ENCODE results near the gene GDPD4.

Gene GDPD4, protein sequence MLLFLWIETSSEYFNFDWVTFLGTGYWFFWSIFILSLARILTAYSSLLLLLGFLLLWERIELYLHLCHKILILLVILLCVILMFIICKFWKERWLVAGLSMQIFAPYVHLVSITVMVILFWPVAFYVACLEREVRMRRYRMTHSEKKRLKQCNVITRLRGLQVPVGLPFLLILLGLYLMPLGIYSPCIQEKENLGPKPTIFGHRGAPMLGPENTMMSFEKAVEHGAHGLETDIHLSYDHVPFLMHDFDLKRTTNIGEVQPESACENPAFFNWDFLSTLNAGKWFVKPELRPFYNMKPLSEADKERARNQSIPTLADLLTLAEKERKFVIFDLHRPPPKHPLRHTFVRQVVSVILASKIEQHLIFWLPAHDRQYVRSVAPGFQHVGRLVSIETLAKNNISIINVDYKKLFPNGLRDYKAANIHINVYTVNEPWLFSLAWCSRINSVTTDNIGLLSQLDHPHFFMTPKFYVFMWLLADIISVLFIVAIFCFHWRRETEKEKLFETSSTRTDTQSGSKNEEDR

DNA sequence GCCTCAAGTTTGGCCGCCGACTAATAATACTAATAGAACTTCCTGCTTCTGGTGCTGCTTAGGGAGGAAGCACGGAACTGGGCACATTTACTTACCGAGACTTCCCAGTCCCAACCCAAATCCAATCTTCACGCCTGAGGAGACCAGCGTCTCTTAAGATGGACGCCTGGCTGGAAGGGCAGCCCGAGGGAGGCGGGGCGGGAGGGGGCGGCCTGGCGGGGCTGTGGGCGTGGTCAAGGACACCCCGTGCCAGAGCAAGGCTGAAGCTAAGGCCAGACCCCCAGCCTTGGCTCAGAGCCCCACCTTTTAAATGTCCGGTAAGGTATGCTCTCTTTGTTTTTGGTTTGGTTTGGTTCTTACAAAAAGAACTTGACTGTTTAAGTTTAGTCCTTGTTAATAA is at the start of gene GDPD4:
TSS of gene GDPD4 (minus strand) at position 177 of the 400 bp plus-strand sequence. CDS start 16,549 bp downstream, outside the sequence.
- H3K4me3 ChIP-seq (ENCODE audit: control insufficient read depth, low read depth, low read length), result no peak within 1 kb of the TSS
- TF ChIP-seq, protein P1, sequence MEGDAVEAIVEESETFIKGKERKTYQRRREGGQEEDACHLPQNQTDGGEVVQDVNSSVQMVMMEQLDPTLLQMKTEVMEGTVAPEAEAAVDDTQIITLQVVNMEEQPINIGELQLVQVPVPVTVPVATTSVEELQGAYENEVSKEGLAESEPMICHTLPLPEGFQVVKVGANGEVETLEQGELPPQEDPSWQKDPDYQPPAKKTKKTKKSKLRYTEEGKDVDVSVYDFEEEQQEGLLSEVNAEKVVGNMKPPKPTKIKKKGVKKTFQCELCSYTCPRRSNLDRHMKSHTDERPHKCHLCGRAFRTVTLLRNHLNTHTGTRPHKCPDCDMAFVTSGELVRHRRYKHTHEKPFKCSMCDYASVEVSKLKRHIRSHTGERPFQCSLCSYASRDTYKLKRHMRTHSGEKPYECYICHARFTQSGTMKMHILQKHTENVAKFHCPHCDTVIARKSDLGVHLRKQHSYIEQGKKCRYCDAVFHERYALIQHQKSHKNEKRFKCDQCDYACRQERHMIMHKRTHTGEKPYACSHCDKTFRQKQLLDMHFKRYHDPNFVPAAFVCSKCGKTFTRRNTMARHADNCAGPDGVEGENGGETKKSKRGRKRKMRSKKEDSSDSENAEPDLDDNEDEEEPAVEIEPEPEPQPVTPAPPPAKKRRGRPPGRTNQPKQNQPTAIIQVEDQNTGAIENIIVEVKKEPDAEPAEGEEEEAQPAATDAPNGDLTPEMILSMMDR (conservative IDR thresholded peaks at IDR 0.05; ENCODE audit: control insufficient read depth, insufficient read depth, low read depth, low read length), result no peak
- no peak for DNase-seq (ENCODE audit: low read depth)

DNA sequence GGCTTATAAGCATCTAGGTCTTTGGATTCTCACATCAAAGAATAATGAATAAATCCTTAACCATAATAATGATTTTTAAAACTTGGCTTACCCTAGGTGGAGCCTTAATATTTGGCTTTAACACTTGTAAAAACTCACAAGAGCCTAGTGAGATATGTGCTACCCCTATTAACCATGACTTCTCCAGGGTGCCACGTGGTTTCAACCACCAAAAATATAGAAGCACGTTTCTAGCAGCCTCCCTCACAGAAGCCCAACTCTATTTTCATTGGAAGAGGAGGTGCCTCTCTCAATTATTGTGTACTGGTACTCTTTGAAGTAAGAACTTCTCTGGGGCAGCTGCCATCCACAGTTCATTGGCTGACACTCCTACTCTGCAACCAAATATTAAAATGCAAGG is 46.5 kb upstream of the GDPD4 start:
- TF ChIP-seq, protein P1 (conservative IDR thresholded peaks at IDR 0.05; ENCODE audit: control insufficient read depth, insufficient read depth, low read depth, low read length), result no peak
- DNase-seq (ENCODE audit: low read depth), result no peak
- H3K4me3 ChIP-seq (ENCODE audit: control insufficient read depth, low read depth, low read length), result no peak overlapping the region

DNA sequence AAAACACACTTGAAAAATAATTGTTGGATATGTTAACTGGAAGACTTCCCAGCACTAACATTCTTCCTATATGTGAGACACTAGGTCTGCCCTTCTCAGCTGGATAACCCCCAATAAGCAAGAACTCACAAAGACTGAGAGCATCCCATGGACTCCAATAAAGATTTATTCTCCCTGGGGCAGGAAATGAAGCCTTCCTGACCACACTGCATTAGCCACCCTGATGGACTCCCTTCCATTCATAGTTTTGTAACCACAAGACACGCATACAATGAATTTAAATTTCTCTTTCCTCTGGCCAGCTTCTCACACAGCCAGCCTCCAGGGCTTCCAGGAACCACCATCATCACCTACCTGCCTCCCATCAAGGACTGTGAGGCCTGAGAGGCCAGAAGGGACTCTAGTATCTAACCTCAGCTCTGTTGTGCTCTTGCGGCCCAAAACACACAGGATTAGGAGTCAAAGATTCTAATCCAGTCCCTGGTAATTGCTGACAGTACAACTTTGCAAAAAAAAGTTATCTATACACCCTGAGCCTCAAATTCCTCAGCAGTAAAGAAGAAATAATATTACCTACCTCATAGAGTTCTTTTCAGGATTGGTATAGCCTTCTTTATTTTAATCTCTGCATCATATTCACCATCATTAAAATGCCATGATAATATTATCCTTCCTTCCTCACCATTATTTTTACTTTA is 45.6 kb upstream of the GDPD4 start:
- TF ChIP-seq, protein P1 (conservative IDR thresholded peaks at IDR 0.05; ENCODE audit: control insufficient read depth, insufficient read depth, low read depth, low read length), result no peak
- peak; percentile 46 for DNase-seq (ENCODE audit: low read depth)

DNA sequence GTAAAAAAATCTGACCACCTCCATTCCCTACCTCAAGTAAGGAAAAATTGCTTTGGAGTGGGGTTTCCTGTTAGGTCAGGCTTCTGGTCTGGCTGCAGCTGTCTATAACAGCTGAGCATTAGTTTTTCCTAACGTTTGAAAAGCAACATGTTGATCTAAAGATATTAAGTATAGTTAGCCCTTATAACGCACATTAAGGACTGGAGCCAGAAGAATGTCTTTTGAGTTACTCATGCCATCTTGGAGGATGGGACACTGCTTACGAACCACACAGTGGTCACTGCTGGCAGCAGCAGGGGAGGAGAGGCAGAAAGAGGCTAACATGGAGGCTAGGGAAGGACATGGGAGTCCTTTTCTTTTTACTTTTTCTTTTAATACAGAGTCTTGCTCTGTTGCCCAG is 44.1 kb upstream of the GDPD4 start:
- H3K4me3 ChIP-seq (ENCODE audit: control insufficient read depth, low read depth, low read length), result no peak overlapping the region
- peak; percentile 60 for DNase-seq (ENCODE audit: low read depth)
- TF ChIP-seq, protein P1 (conservative IDR thresholded peaks at IDR 0.05; ENCODE audit: control insufficient read depth, insufficient read depth, low read depth, low read length), result no peak

More for the DNA sequence above, 45.6 kb upstream of the GDPD4 start:
- H3K4me3 ChIP-seq (ENCODE audit: control insufficient read depth, low read depth, low read length), result no peak overlapping the region

DNA sequence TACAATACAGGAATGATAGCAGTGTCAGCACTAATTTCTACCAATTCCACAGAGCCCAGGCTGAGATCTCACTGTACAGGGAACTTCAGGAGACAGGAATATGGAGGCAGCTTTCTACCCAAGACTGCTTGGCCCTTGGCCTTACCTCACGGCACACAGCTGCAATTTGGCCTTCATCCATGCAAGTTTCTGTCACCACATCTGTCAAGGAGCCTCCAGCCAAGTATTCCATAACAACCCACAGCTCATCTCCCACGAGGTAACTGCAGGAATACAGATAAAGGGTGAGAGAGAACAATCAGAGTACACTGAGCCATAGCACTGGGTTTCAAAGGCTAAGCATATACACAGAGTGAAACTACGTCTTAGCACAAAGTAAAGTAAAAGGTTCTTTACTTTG is 39.0 kb upstream of the GDPD4 start:
- no peak overlapping the region for H3K4me3 ChIP-seq (ENCODE audit: control insufficient read depth, low read depth, low read length)
- DNase-seq (ENCODE audit: low read depth), result peak; percentile 53
- TF ChIP-seq, protein P1 (conservative IDR thresholded peaks at IDR 0.05; ENCODE audit: control insufficient read depth, insufficient read depth, low read depth, low read length), result no peak

DNA sequence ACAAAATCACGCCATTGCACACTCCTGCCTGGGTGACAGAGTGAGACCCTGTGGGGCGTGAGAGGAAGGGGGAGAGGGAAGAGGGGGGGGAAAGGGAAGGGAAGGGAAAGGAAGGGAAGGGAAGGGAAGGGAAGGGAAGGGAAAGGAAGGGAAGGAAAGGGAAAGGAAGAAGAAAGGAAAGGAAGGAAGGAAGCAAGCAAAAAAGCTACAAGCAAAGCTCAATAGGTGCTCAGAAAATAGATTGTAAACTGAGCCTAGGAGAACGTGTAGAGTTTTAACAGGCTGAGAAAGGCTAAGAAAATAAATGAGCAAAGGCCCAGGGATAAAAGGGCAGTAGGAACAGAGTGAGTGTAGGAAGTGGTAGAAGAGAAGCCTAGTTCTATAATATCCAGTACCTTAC is 30.8 kb upstream of the GDPD4 start:
- TF ChIP-seq, protein P1 (conservative IDR thresholded peaks at IDR 0.05; ENCODE audit: control insufficient read depth, insufficient read depth, low read depth, low read length), result no peak
- no peak overlapping the region for H3K4me3 ChIP-seq (ENCODE audit: control insufficient read depth, low read depth, low read length)
- DNase-seq (ENCODE audit: low read depth), result no peak

Data from fibroblast of mammary gland (primary cell).